ENCODE measurements around the gene TTL. TPM values are rescaled to one million over a fixed set of nuclear protein-coding genes. Genes with fewer than 3 reads are reported as not detected.
"Not testable (repeated sequence)": the region's sequence is repeated elsewhere in the genome, so short reads cannot be mapped to it uniquely, and the experiment has no call there.

Gene TTL
- total and polyA plus RNA-seq, 10 donors: 8.1 to 29.8 (median 23.8) TPM

DNA sequence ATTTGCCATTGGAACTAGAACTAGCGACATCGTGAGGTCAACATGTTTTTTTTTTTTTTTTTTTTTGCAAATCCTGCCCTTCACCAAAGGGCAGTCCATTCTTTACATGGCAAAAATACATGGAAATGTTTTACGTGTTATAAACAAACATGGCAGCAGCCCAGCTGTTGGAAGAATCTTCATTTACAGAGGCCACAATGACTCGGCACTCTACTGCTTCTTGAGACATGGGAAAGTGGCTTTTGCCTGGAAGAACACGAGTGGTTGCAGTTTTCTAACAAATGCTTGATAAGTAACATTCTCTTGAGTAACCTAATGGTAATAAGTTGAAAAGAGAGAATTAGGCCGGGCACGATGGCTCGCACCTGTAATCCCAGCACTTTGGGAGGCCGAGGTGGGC is 37.5 kb downstream of the TTL start:
- intact Hi-C loops (cut with DNase I; ENCODE audit: low total_unique reads): no loop called here
- peaks cover 0 to 14% (median 6%) of the 10 kb centered on the region in 8 donors for H3K9me3 ChIP-seq
- WGBS, 5 donors: 83 to 96% (median 84%) methylated on average over 9 of the region's 9 CpGs
- H3K27me3 ChIP-seq (replicated peaks in 1 of 7): no peaks in the 10 kb centered on the region
- DNase-seq: no peak
- no peak overlapping the region for H3K4me3 ChIP-seq
- H3K4me1 ChIP-seq: no peaks in the 10 kb centered on the region
- TF ChIP-seq, protein P1, sequence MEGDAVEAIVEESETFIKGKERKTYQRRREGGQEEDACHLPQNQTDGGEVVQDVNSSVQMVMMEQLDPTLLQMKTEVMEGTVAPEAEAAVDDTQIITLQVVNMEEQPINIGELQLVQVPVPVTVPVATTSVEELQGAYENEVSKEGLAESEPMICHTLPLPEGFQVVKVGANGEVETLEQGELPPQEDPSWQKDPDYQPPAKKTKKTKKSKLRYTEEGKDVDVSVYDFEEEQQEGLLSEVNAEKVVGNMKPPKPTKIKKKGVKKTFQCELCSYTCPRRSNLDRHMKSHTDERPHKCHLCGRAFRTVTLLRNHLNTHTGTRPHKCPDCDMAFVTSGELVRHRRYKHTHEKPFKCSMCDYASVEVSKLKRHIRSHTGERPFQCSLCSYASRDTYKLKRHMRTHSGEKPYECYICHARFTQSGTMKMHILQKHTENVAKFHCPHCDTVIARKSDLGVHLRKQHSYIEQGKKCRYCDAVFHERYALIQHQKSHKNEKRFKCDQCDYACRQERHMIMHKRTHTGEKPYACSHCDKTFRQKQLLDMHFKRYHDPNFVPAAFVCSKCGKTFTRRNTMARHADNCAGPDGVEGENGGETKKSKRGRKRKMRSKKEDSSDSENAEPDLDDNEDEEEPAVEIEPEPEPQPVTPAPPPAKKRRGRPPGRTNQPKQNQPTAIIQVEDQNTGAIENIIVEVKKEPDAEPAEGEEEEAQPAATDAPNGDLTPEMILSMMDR (IDR thresholded peaks at IDR 0.05 in 8 of 11, conservative IDR thresholded peaks at IDR 0.05 in 3 of 11): no peak
- TF ChIP-seq POLR2A (IDR thresholded peaks at IDR 0.05) (no peak), POLR2AphosphoS5 (IDR thresholded peaks at IDR 0.05) (no peak)
- no peak overlapping the region for H3K27ac ChIP-seq
- H3K36me3 ChIP-seq: peaks cover 2 to 95% (median 39%) of the 10 kb centered on the region in 6 donors

DNA sequence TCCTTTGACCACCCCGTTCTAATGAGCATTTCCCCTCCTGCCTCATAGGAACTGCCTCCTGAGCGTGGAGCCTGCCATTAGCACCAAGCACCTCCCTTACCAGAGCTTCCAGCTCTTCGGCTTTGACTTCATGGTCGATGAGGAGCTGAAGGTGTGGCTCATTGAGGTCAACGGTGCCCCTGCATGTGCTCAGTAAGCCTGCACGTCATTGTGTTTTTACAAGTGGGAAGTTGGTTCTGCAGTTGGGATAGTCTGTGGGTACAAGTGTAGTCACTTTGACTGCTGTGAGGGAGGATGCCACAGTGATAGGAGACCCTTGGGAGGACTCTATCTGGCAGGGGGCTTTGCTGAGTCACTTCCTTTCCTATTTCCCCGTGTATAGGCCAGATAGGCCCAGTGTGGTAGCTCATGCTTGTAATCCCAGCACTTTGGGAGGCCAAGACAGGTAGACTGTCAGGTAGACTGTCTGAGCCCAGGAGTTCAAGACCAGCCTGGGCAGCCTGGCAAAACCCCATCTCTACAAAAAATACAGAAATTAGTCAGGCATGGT is 38.4 kb downstream of the TTL start:
- intact Hi-C loops (cut with DNase I; ENCODE audit: low total_unique reads): no loop called here
- 75 to 84% (median 79%) methylated on average over 7 of the region's 7 CpGs for WGBS, 5 donors
- Histone ChIP-seq H3K27ac (no peak overlapping the region), H3K4me3 (no peak overlapping the region), H3K4me1 (no peaks in the 10 kb centered on the region), H3K9me3 (peaks cover 0 to 6% (median 3%) of the 10 kb centered on the region in 8 donors), H3K27me3 (replicated peaks in 1 of 7) (no peaks in the 10 kb centered on the region), H3K36me3 (peaks cover 0 to 87% (median 34%) of the 10 kb centered on the region in 6 donors)
- no peak for TF ChIP-seq POLR2A (IDR thresholded peaks at IDR 0.05)
- TF ChIP-seq, protein P1 (IDR thresholded peaks at IDR 0.05 in 8 of 11, conservative IDR thresholded peaks at IDR 0.05 in 3 of 11): no peak
- no peak for TF ChIP-seq POLR2AphosphoS5 (IDR thresholded peaks at IDR 0.05)
- no peak for DNase-seq

DNA sequence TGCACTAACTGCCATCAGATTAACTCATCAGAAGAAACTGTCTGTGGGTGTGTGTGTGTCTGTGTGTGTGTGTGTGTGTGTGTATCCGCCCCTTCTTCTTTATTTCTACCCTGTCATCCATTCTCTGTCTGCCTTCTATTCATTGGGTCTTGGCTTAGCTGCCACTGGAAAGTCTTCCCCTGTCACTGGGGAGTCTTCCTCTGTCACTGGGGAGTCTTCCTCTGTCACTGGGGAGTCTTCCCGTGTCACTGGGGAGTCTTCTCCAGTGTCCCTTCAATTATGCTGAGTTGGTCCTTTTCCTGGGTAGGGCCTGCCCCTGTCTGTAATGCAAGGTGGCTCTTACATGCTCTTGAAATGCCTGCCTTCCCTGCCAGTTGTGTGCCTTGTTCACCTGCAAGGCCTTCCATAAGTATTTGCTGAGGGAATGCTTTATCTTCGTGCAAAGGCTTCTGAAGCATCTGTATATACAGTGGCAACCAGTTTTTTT is 41.4 kb downstream of the TTL start:
- Histone ChIP-seq H3K9me3 (no peaks in the 10 kb centered on the region), H3K36me3 (peaks cover 0 to 64% (median 29%) of the 10 kb centered on the region in 6 donors), H3K27me3 (replicated peaks in 1 of 7) (no peaks in the 10 kb centered on the region), H3K27ac (no peak overlapping the region), H3K4me3 (no peak overlapping the region), H3K4me1 (no peaks in the 10 kb centered on the region)
- DNase-seq: no peak
- intact Hi-C loops (cut with DNase I; ENCODE audit: low total_unique reads): no loop called here
- TF ChIP-seq POLR2AphosphoS5 (IDR thresholded peaks at IDR 0.05): no peak
- TF ChIP-seq POLR2A (IDR thresholded peaks at IDR 0.05): no peak
- TF ChIP-seq, protein P1 (IDR thresholded peaks at IDR 0.05 in 8 of 11, conservative IDR thresholded peaks at IDR 0.05 in 3 of 11): no peak
- WGBS, 5 donors: 88 to 96% (median 96%) methylated on average over 3 of the region's 3 CpGs

DNA sequence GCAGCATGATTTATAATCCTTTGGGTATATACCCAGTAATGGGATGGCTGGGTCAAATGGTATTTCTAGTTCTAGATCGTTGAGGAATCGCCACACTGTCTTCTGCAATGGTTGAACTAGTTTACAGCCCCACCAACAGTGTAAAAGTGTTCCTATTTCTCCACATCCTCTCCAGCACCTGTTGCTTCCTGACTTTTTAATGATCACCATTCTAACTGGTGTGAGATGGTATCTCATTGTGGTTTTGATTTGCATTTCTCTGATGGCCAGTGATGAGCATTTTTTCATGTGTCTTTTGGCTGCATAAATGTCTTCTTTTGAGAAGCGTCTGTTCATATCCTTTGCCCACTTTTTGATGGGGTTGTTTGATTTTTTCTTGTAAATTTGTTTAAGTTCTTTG is 42.3 kb downstream of the TTL start:
- H3K36me3 ChIP-seq: peaks cover 0 to 64% (median 35%) of the 10 kb centered on the region in 6 donors
- H3K9me3 ChIP-seq; DNase-seq; H3K27ac ChIP-seq; intact Hi-C loops (cut with DNase I; ENCODE audit: low total_unique reads); H3K27me3 ChIP-seq (replicated peaks in 1 of 7); H3K4me3 ChIP-seq; H3K4me1 ChIP-seq: not testable (repeated sequence)
- WGBS, 5 donors: 94 to 100% (median 95%) methylated on average over 2 to 3 of the region's 3 CpGs

Measured in spleen (tissue), 11 donors.